Endothelial cell of umbilical vein (primary cell): Measurements from ENCODE around the gene MITF. TPM values are rescaled to one million over a fixed set of nuclear protein-coding genes. Genes with fewer than 3 reads are reported as not detected.
A peak's percentile ranks its signal among the peaks of the same experiment; 100 is the strongest.

Experiments
- BruUV-seq: library from RNA; stranded (reverse); fragments of 400-500 nt; replicated peaks from 2 replicates; lab custom pipeline; 2021; lab: Mats Ljungman, UMichigan
- CTCF ChIA-PET: fragments of 300-600, 350-600 bp; sonication (Branson Sonifier 250); formaldehyde crosslinking; loops from one replicate; lab custom pipeline; 2021; ENCODE audit warnings: antibody characterized with exemption, inconsistent platforms; lab: Charles Lee
- POLR2A ChIA-PET: fragments of 300-600, 350-600 bp; sonication (Branson Sonifier 250); formaldehyde crosslinking; loops from one replicate; lab custom pipeline; 2021; ENCODE audit warnings: antibody characterized with exemption, inconsistent platforms; lab: Charles Lee
- DNase-seq: peaks from one replicate; pipeline ENCODE4 v3.0.0-alpha.2; 2011; ENCODE audit warnings: low read depth, low spot score
- FAIRE-seq: peaks from 2 replicates; lab custom pipeline; 2011; peaks lifted over from hg19 to GRCh38; lab: Jason Lieb, UNC
- H2AFZ ChIP-seq: 2 replicates; pipeline ENCODE4 v1.6.0; 2012; ENCODE audit warnings: low read depth, low read length, control low read depth, inconsistent platforms
- H3K27ac ChIP-seq: 2 replicates; pipeline ENCODE4 v1.5.1; 2011; ENCODE audit warnings: low read depth, mild to moderate bottlenecking, control low read depth, low read length, moderate library complexity; ENCODE audit not compliant: insufficient read depth
- H3K27me3 ChIP-seq, 2 experiments: 2 replicates each; pipeline versions ENCODE4 v1.6.0 to v1.6.1; 2011; ENCODE audit warnings: low read length in 2 of 2, mixed read lengths in 1 of 2; ENCODE audit not compliant: control insufficient read depth in 2 of 2, insufficient read depth in 2 of 2
- H3K36me3 ChIP-seq, 2 experiments: 2 replicates in 1 of 2; 3 replicates in 1 of 2; pipeline ENCODE4 v1.5.1; 2011; ENCODE audit warnings: low read length in 2 of 2, mild to moderate bottlenecking in 1 of 2, moderate library complexity in 1 of 2; ENCODE audit not compliant: control insufficient read depth in 2 of 2, insufficient read depth in 2 of 2; ENCODE audit errors: extremely low read depth in 1 of 2
- H3K4me1 ChIP-seq: 3 replicates; pipeline ENCODE4 v1.5.1; 2011; ENCODE audit warnings: mild to moderate bottlenecking, low read length; ENCODE audit not compliant: control insufficient read depth, insufficient read depth; ENCODE audit errors: extremely low read depth
- H3K4me2 ChIP-seq: 2 replicates; pipeline ENCODE4 v1.6.1; 2011; ENCODE audit warnings: low read length, control low read depth, mixed read lengths; ENCODE audit not compliant: insufficient read depth
- H3K4me3 ChIP-seq, 3 experiments: fragments of 200-600 bp in 1 of 3; sonication (generic), shearing (Covaris generic) in 1 of 3; replicated peaks in 1 of 3; 2 replicates each; pipeline ENCODE4 v1.5.1; 2011 to 2016; ENCODE audit warnings: control low read depth in 3 of 3, low read length in 3 of 3, mild to moderate bottlenecking in 2 of 3, inconsistent platforms in 1 of 3, low read depth in 1 of 3, moderate library complexity in 1 of 3; ENCODE audit not compliant: insufficient read depth in 1 of 3
- H3K79me2 ChIP-seq: 2 replicates; pipeline ENCODE4 v1.6.0; 2012; ENCODE audit warnings: low read length, inconsistent platforms; ENCODE audit not compliant: control insufficient read depth, insufficient read depth
- H3K9ac ChIP-seq: replicated peaks from 2 replicates; pipeline ENCODE3; 2011; ENCODE audit warnings: low read length, control low read depth; ENCODE audit not compliant: insufficient read depth; ENCODE audit errors: extremely low read depth
- H3K9me1 ChIP-seq: replicated peaks from 3 replicates; pipeline ENCODE4 v1.6.0; 2011; ENCODE audit warnings: mild to moderate bottlenecking, low read length; ENCODE audit not compliant: control insufficient read depth, insufficient read depth; ENCODE audit errors: extremely low read depth
- H3K9me3 ChIP-seq: replicated peaks from 2 replicates; pipeline ENCODE4 v1.5.1; 2012; ENCODE audit warnings: low read length, inconsistent platforms; ENCODE audit not compliant: control insufficient read depth, insufficient read depth
- H4K20me1 ChIP-seq: replicated peaks from 2 replicates; pipeline ENCODE3; 2011; ENCODE audit warnings: mild to moderate bottlenecking, low read length; ENCODE audit not compliant: control insufficient read depth, insufficient read depth; ENCODE audit errors: extremely low read depth
- EZH2 ChIP-seq: IDR thresholded peaks from 2 replicates; pipeline ENCODE4 v1.6.1; 2012; ENCODE audit warnings: borderline replicate concordance, low read depth, mild to moderate bottlenecking, moderate library complexity, low read length, inconsistent platforms; ENCODE audit not compliant: severe bottlenecking
- FOS ChIP-seq: IDR thresholded peaks from 2 replicates; pipeline ENCODE4 v1.6.1; 2011; ENCODE audit warnings: mild to moderate bottlenecking, low read length, moderate library complexity, borderline replicate concordance; ENCODE audit not compliant: insufficient read depth
- GATA2 ChIP-seq: IDR thresholded peaks from 2 replicates; pipeline ENCODE4 v1.7.0; 2011; ENCODE audit warnings: low read depth, mild to moderate bottlenecking, moderate library complexity, mixed read lengths, low read length; ENCODE audit not compliant: insufficient read length, insufficient read depth
- JUN ChIP-seq: IDR thresholded peaks from 2 replicates; pipeline ENCODE4 v1.6.1; 2011; ENCODE audit warnings: borderline replicate concordance, low read depth; ENCODE audit not compliant: insufficient read length, insufficient read depth
- MAX ChIP-seq: IDR thresholded peaks from 2 replicates; pipeline ENCODE4 v1.6.1; 2011; ENCODE audit not compliant: insufficient read depth, insufficient read length
- MYC ChIP-seq: IDR thresholded peaks from one replicate; pipeline ENCODE4 v1.6.1; 2011; ENCODE audit warnings: mild to moderate bottlenecking, low read depth, low read length
- POLR2AphosphoS5 ChIP-seq: IDR thresholded peaks from 2 replicates; pipeline ENCODE4 v1.6.1; 2012; ENCODE audit warnings: low read depth, mild to moderate bottlenecking, control low read depth, low read length, moderate library complexity; ENCODE audit not compliant: insufficient read depth
- dilution Hi-C: fragments of 300-500 bp; cut with MboI; formaldehyde crosslinking; loops from one replicate; pipeline ENCODE4 v1.15.0; 2019; ENCODE audit warnings: low sequenced_read_pairs; ENCODE audit not compliant: extremely low pct_ligation_motif_present
- intact Hi-C: fragments of 100-400 bp; cut with micrococcal nuclease; formaldehyde crosslinking; loops from one replicate; pipeline ENCODE4 v1.10.0; 2022
- polyA plus RNA-seq, 4 experiments: library from polyadenylated mRNA; depleted of rRNA in 3 of 4; stranded (reverse) in 3 of 4; unstranded in 1 of 4; fragments of >200 nt; gene quantifications; 2 replicates each; pipeline versions ENCODE4 v1.2.1 to v1.2.3, GENCODE V29; 2011 to 2012; ENCODE audit warnings: missing spikeins in 1 of 4
- total RNA-seq: library from RNA; stranded (reverse); gene quantifications from 2 replicates; pipeline ENCODE4 v1.2.3, GENCODE V29; 2021
- TF ChIP-seq, protein P1 (sequence below), 2 donors: IDR thresholded peaks; 1 replicate in 1 of 2; 2 replicates in 1 of 2; pipeline ENCODE4 v1.5.1; 2011; ENCODE audit warnings: low read length in 2 of 2, mild to moderate bottlenecking in 2 of 2, moderate library complexity in 2 of 2, control low read depth in 1 of 2, inconsistent platforms in 1 of 2, low read depth in 1 of 2; ENCODE audit not compliant: insufficient read depth in 1 of 2; ENCODE audit errors: extremely low read depth in 1 of 2

The MITF gene
- total and polyA plus RNA-seq, 2 donors (not counting 3 experiments of a cell fraction or from before 2014, with no cell fraction given): 1.6 to 2.5 TPM

DNA sequence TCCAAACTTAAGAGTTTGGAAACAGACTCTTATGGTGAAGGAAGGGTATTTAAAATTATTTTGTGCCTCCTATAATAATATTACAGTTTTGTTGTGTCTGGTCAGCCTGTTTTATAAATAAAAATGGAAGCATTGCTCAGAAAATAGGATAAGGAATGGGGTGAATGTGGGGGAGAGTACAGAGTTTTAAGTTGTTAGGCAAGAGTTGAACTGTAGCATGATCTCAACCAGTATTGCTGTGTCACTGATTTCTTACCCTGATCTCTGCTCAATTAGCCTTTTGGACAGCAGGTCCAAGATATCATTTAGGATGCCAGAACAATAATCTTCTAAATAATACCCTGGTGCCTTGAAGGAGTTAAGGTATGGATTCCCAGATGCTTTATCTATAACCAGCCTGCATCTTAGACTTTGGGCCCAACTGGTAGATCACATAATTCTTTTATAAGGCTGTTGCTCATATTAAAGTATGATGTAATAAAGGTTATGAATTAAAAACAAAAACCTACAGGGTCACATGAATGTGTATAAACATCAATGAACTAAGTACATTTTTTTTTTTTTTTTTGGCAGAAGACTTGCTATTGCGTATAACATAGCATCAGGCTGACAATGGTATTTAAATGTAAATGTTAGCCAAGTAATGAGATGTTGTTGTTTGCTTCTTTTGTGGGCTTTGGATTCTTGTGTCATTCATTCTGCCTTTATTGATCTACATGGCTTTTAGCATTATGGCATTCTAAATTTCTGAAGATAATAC is 70.0 kb downstream of the MITF start:
- H3K36me3 ChIP-seq: no peaks in the 10 kb centered on the region
- no peak overlapping the region for H3K9ac ChIP-seq
- H3K79me2 ChIP-seq: no peaks in the 10 kb centered on the region
- POLR2A ChIA-PET: no interaction called here
- no peaks in the 10 kb centered on the region for H3K9me3 ChIP-seq
- no peak overlapping the region for H2AFZ ChIP-seq
- BruUV-seq: no TSS peak
- FAIRE-seq: no peak
- H3K4me1 ChIP-seq: peaks cover 32% of the 10 kb centered on the region
- H3K27ac ChIP-seq: no peak overlapping the region
- no peaks in the 10 kb centered on the region for H3K27me3 ChIP-seq
- TF ChIP-seq EZH2: no peak
- TF ChIP-seq POLR2AphosphoS5: no peak
- no peak for TF ChIP-seq MAX
- DNase-seq: peak; percentile 12
- intact Hi-C loops (no loop called here), dilution Hi-C loops (no loop called here)
- no peak overlapping the region for H3K4me3 ChIP-seq
- CTCF ChIA-PET: interaction anchor here (1.8 kb wide), 1 partner anchor 118 kb away, joined by 6 read pairs; no protein-coding TSS in a partner anchor
- H3K9me1 ChIP-seq: no peaks in the 10 kb centered on the region
- no peaks in the 10 kb centered on the region for H4K20me1 ChIP-seq
- H3K4me2 ChIP-seq: no peak overlapping the region

GRCh38 chr3:69811452-69812401 is 72.5 kb downstream of the MITF start:
- H3K4me3 ChIP-seq: no peak overlapping the region
- no peak overlapping the region for H3K27ac ChIP-seq
- H3K4me1 ChIP-seq: peaks cover 16% of the 10 kb centered on the region
- no peak for TF ChIP-seq GATA2
- TF ChIP-seq POLR2AphosphoS5: no peak
- TF ChIP-seq JUN: no peak
- no peak for TF ChIP-seq MAX
- no peak for TF ChIP-seq FOS
- no peak for TF ChIP-seq MYC
- TF ChIP-seq, protein P1, sequence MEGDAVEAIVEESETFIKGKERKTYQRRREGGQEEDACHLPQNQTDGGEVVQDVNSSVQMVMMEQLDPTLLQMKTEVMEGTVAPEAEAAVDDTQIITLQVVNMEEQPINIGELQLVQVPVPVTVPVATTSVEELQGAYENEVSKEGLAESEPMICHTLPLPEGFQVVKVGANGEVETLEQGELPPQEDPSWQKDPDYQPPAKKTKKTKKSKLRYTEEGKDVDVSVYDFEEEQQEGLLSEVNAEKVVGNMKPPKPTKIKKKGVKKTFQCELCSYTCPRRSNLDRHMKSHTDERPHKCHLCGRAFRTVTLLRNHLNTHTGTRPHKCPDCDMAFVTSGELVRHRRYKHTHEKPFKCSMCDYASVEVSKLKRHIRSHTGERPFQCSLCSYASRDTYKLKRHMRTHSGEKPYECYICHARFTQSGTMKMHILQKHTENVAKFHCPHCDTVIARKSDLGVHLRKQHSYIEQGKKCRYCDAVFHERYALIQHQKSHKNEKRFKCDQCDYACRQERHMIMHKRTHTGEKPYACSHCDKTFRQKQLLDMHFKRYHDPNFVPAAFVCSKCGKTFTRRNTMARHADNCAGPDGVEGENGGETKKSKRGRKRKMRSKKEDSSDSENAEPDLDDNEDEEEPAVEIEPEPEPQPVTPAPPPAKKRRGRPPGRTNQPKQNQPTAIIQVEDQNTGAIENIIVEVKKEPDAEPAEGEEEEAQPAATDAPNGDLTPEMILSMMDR (IDR thresholded peaks at IDR 0.05; ENCODE audit: extremely low read depth in 1 of 2, insufficient read depth in 1 of 2, low read depth in 1 of 2, low read length in 2 of 2): no peak
- no peaks in the 10 kb centered on the region for H3K9me1 ChIP-seq
- no peak overlapping the region for H3K9ac ChIP-seq
- intact Hi-C loops (no loop called here), dilution Hi-C loops (no loop called here)
- H3K4me2 ChIP-seq: no peak overlapping the region
- H3K9me3 ChIP-seq: no peaks in the 10 kb centered on the region
- H2AFZ ChIP-seq: no peak overlapping the region
- no peaks in the 10 kb centered on the region for H4K20me1 ChIP-seq
- H3K27me3 ChIP-seq: no peaks in the 10 kb centered on the region
- no peaks in the 10 kb centered on the region for H3K79me2 ChIP-seq
- ChIA-PET POLR2A (no interaction called here), CTCF (interaction anchor here (1.2 to 1.7 kb wide), 4 partner anchors 38 to 118 kb away, joined by 3 to 5 read pairs (median 4); partner anchors contain the start of gene MITF)
- no peaks in the 10 kb centered on the region for H3K36me3 ChIP-seq
- no TSS peak for BruUV-seq
- FAIRE-seq (no peak), DNase-seq (no peak)
